HFFc6 (cell line): Measurements from ENCODE around the gene UQCRC1. TPM values are rescaled to one million over a fixed set of nuclear protein-coding genes. Genes with fewer than 3 reads are reported as not detected.

Experiments
- DNase-seq: peaks from one replicate; pipeline ENCODE4 v3.0.0-alpha.2; 2018
- H3K27ac Mint-ChIP-seq: 2 replicates; pipeline ENCODE4 v1.8.0; 2020; ENCODE audit warnings: mild to moderate bottlenecking, mixed read lengths
- H3K27me3 Mint-ChIP-seq: 2 replicates; pipeline ENCODE4 v1.8.0; 2021; ENCODE audit warnings: mild to moderate bottlenecking, moderate library complexity, mixed read lengths; ENCODE audit not compliant: insufficient read depth
- H3K36me3 Mint-ChIP-seq: 2 replicates; pipeline ENCODE4 v1.8.0; 2021; ENCODE audit warnings: low read depth, mixed read lengths
- H3K4me1 Mint-ChIP-seq: 2 replicates; pipeline ENCODE4 v1.8.0; 2020; ENCODE audit warnings: low read depth, mixed read lengths
- H3K4me3 Mint-ChIP-seq: 2 replicates; pipeline ENCODE4 v1.8.0; 2020; ENCODE audit warnings: mild to moderate bottlenecking, moderate library complexity, mixed read lengths
- H3K9me3 Mint-ChIP-seq: 2 replicates; pipeline ENCODE4 v1.8.0; 2020; ENCODE audit warnings: mild to moderate bottlenecking, mixed read lengths
- total RNA-seq, 6 experiments: library from RNA; stranded (reverse); fragmentation: NEBNext Ultra II Directional; extraction: Animal tissue kit (Norgen Biotek cat#: 25700); gene quantifications; 2 replicates in 1 of 6; 3 replicates in 5 of 6; pipeline ENCODE4 v1.2.3, GENCODE V29; 2021
- TF ChIP-seq, protein P1 (sequence below): fragments of 200-600 bp; sonication (generic); IDR thresholded peaks from 2 replicates; pipeline ENCODE4 v1.5.0; 2021; ENCODE audit warnings: antibody characterized with exemption, mild to moderate bottlenecking

Gene UQCRC1
- total RNA-seq, 6 experiments from 2014 or later, result 254 to 322 (median 276) TPM

DNA sequence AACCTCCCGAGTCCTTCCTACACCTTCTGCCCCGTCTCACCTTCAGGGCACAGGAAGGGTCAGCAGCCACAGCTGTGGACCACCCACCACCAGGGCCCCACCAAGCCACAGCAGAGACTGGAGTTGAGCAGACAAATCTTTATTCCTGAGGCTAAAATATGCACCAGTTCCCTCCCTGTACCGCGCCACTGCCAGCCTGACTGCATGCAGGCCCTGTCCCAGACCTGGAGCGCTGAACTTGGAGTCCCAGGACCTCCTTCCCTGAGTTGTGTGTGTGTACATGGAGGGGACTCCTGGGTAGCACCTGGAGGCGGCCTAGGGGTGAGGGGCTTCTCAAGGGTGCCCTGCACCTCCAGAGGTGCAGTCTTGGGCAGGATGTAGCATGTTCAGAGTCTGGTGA, 16.2 kb upstream of the UQCRC1 start:
- no peak for DNase-seq
- Mint-ChIP-seq H3K27me3 (no peaks in the 10 kb centered on the region; the same call in 1 of the 2 replicates), H3K4me3 (no peak overlapping the region), H3K9me3 (no peaks in the 10 kb centered on the region), H3K4me1 (no peaks in the 10 kb centered on the region), H3K36me3 (peaks cover 21% of the 10 kb centered on the region), H3K27ac (no peak overlapping the region)
- TF ChIP-seq, protein P1, sequence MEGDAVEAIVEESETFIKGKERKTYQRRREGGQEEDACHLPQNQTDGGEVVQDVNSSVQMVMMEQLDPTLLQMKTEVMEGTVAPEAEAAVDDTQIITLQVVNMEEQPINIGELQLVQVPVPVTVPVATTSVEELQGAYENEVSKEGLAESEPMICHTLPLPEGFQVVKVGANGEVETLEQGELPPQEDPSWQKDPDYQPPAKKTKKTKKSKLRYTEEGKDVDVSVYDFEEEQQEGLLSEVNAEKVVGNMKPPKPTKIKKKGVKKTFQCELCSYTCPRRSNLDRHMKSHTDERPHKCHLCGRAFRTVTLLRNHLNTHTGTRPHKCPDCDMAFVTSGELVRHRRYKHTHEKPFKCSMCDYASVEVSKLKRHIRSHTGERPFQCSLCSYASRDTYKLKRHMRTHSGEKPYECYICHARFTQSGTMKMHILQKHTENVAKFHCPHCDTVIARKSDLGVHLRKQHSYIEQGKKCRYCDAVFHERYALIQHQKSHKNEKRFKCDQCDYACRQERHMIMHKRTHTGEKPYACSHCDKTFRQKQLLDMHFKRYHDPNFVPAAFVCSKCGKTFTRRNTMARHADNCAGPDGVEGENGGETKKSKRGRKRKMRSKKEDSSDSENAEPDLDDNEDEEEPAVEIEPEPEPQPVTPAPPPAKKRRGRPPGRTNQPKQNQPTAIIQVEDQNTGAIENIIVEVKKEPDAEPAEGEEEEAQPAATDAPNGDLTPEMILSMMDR, result no peak

DNA sequence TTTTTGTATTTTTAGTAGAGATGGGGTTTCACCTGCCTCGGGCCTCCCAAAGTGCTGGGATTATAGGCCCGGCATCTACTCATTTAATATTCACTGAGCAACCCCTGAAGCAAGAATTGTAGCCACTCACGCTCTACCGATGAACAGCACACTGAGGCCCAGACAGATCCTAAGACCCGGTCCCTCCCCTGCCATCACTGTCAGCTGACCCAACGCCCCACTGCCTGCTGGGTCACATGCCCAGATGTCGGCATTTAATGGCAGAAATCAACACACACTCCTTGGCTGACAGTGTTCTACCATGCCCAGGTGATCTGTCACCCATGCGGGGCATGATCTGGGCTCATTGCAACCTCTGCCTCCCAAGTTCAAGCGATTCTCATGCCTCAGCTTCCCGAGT, 15.3 kb upstream of the UQCRC1 start:
- TF ChIP-seq, protein P1, result no peak
- no peaks in the 10 kb centered on the region for H3K27me3 Mint-ChIP-seq

DNA sequence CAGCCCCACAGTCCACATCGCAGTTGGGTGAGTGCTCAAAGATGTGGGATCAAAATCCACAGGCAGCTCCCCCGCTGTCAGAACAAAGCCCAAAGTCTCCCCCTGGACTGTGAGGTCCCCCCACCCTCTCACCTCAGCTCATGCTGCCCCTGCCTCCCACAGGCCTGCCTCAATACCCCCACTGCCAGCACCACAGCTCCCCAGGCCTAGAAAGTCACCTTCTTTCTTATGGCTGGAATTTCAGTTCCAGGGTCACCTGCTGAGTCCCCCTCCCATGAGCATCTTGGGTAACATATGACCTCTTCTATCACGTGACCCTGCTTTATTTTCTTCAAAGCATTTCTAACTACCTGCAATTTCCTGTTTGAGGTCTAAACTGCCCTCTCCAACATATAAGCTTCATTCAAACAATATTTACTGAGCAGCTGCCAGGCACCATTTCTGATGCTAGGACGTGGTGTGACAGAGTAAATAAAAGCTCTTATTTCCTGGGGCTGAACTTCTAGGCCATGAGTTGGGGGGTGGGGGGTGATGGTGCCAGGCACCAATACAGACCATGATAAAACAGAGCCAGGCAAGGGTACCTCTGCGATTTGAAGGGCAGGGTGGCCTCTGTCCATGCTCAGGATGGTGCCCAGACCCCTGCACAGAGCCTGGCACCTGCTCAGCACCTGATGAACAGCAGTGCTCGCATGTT, 14.6 kb upstream of the UQCRC1 start:
- H3K36me3 Mint-ChIP-seq, result peaks cover 21% of the 10 kb centered on the region
- no peak for DNase-seq
- no peaks in the 10 kb centered on the region for H3K9me3 Mint-ChIP-seq
- H3K4me1 Mint-ChIP-seq, result no peaks in the 10 kb centered on the region
- no peaks in the 10 kb centered on the region for H3K27me3 Mint-ChIP-seq
- TF ChIP-seq, protein P1, result no peak
- no peak overlapping the region for H3K4me3 Mint-ChIP-seq
- no peak overlapping the region for H3K27ac Mint-ChIP-seq

More for the DNA sequence above, 15.3 kb upstream of the UQCRC1 start:
- peaks cover 21% of the 10 kb centered on the region for H3K36me3 Mint-ChIP-seq
- no peaks in the 10 kb centered on the region for H3K4me1 Mint-ChIP-seq
- H3K4me3 Mint-ChIP-seq, result no peak overlapping the region
- no peak overlapping the region for H3K27ac Mint-ChIP-seq
- H3K9me3 Mint-ChIP-seq, result no peaks in the 10 kb centered on the region
- DNase-seq, result no peak

DNA sequence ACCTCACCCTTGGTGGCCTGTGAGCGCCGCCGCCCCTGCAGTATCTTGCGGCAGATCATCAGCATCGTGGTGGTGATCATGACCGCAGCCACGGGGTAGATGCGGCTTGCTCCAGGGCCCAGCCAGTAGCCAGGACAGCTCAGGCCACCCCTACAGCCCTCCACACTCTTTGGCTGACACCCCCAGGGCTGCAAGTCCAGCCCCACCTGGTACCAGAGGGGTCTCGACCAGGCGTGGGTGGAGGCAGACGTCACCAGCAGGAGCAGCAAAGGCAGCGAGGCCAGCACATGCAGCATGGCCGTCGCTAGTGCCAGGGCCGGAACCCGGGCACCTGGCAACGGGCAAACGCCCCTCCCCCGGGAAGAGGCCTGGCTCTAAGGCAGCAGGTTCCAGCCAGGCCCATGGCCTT, 12.0 kb upstream of the UQCRC1 start, which contains the start of gene TMEM89:
Gene TMEM89, minus strand, starts transcription at position 309 of the 409 bp plus-strand sequence. Its CDS starts 13 bp downstream, at position 296.
- DNase-seq, result no peak
- H3K4me1 Mint-ChIP-seq, result peaks cover 10% of the 10 kb centered on the region
- peaks cover 23% of the 10 kb centered on the region; the same call in 1 of the 2 replicates for H3K36me3 Mint-ChIP-seq
- H3K27ac Mint-ChIP-seq, result no peak within 1 kb of the TSS
- H3K9me3 Mint-ChIP-seq, result peaks cover 19% of the 10 kb centered on the region
- TF ChIP-seq, protein P1, result no peak
- peaks cover 2% of the 10 kb centered on the region; the same call in 1 of the 2 replicates for H3K27me3 Mint-ChIP-seq
- no peak within 1 kb of the TSS for H3K4me3 Mint-ChIP-seq

DNA sequence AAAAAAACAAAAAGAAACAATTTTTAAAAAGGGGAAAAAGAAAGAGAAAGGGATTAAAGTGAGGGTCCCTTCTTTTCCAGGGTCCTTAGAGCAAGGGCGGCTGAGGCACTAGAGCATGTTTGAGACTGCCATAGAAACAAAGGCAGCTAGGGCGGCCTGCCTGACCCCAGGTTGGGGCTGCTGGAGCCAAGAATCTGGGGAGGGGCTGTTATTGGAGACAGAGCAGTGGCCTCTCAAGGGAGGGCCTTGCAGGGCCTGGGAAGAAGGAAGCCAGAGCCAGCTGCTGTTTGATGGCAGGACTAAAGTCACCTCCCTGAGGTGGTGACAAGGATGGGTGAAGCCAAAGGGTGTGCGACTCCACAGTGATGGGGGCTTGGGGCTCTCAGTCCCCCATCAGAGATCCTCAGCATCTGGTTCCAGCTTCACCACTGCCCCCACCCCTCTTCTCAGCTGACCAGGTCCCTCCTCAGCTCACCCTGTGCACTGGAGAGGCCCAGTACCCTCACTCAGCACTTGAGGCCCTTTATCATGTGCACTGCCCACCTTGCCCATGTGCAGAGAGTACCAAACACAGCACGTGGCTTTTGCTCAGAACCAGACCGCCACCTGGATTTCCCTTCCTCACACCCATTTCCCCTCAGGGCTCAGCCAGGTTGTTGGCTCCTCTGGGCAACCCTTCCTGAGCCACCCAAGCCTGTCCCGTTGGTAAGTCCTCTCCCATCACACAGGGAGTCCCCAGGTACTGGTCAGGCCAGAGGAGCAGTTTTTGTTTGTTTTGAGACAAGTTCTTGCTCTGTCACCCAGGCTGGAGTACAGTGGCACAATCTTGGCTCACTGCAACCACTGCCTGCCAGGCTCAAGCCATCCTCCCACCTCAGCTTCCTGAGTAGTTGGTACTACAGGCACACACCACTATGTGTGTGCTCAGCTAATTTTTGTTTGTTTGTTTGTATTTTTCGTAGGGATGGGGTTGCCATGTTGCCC, 10.4 kb upstream of the UQCRC1 start:
- TF ChIP-seq, protein P1, result no peak
- Mint-ChIP-seq H3K4me3 (no peak overlapping the region), H3K4me1 (peaks cover 10% of the 10 kb centered on the region), H3K27me3 (peaks cover 2% of the 10 kb centered on the region; the same call in 1 of the 2 replicates), H3K27ac (no peak overlapping the region), H3K36me3 (peaks cover 18% of the 10 kb centered on the region; the same call in 1 of the 2 replicates), H3K9me3 (peaks cover 24% of the 10 kb centered on the region)
- DNase-seq, result no peak
